HG02970 (cell line): Measurements from ENCODE around the gene APLP1.
"Not testable (repeated sequence)": the region's sequence is repeated elsewhere in the genome, so short reads cannot be mapped to it uniquely, and the experiment has no call there.

ENCODE experiments used
- ATAC-seq: cut with Tn5 transposase; IDR thresholded peaks from one replicate; pipeline ENCODE4 v1.9.1; 2021; ENCODE audit warnings: mild to moderate bottlenecking, moderate library complexity, moderate number of reproducible peaks; ENCODE audit not compliant: unreplicated experiment, low FRiP score

Gene APLP1

DNA sequence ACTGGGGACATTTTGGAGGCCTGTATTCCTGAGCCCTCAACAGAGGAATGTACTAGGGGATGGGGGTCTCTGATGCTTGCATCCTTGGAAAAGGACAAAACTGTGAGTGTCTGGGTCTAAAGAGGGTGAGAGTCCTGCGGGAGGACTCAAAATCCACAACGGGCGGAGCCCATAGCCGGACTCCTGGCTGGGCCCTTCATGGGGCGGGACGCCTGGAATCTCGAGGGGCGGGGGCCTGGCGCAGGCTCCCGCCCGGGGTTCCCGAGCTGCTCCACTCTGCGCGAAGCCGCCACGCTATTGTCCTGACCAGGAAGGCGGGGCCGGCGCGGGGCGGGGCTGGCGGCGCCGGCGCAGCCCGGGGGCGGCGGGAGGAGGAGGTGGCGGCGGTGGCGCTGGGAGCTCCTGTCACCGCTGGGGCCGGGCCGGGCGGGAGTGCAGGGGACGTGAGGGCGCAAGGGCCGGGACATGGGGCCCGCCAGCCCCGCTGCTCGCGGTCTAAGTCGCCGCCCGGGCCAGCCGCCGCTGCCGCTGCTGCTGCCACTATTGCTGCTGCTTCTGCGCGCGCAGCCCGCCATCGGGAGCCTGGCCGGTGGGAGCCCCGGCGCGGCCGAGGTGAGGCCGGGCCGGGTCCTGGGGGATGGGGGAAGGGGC, at the start of gene APLP1:
Gene APLP1, plus strand, starts transcription at position 403 of the 651 bp plus-strand sequence. Its CDS starts 63 bp downstream, at position 466.
- ATAC-seq: no peak

DNA sequence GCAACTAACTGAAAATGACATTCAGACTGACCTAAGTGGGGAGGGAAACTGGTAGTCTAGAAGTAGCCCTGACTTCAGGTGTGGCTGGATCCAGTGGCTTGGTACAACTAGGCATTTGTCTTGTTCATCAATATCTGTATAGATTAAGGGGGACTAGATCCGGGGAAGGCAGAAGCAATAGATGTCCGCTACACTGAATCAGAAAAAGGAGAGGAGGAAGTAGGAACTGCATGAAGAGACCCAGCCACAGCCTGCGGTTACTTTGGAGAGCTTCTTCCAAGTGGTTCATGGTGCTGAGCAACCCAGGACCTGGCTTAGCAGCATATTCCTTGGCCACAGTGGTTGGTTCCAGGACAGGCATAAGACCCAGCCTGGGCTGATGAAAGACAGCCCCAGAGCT, 45.8 kb upstream of the APLP1 start:
- ATAC-seq: no peak

DNA sequence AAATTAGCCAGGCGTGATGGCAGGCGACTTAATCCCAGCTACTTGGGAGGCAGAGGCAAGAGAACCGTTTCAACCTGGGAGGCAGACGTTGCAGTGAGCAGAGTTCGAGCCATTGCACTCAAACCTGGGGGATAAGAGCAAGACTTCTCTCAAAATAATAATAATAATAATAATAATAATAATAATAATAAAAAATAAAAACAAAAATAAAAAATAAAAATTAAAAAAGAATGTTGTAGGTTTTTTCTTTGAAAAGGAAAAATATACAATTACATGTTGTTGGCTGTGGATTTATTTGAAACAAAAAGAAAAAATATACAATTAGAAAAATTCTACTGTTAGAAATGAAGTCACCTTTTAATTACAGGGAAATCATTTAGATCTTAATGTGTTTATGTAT, 44.2 kb upstream of the APLP1 start:
- no peak for ATAC-seq

DNA sequence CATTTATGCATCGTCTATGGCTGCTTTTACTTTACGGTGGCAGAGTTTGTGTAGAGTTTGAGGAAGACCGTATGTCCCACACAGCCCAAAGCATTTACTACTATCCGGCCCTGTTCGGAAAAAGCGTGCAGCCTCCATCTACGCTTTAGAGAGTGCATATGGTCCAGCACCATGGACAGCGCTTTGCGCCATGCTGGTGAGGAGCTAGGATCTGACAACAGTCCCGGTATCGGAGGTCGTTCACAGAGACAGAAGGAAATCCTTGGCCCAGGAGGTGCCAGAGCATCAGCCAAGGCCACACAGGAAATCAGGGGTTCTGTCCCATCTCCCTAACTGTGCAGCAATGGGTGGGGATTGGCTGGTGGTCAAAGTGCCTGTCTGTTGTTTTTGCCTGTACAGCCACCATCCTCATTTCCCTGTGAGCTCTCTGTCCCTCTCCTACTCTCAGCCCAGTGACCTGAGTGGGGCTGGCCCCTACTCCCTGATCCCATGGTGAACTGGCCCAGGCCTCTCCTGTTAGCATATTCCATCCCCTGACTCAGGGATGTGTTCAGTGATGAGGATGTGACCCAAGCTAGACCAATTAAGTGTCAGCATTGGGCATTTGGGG, 39.6 kb upstream of the APLP1 start:
- ATAC-seq: no peak

GRCh38 chr19:35830986-35831385, 37.4 kb upstream of the APLP1 start:
- no peak for ATAC-seq

DNA sequence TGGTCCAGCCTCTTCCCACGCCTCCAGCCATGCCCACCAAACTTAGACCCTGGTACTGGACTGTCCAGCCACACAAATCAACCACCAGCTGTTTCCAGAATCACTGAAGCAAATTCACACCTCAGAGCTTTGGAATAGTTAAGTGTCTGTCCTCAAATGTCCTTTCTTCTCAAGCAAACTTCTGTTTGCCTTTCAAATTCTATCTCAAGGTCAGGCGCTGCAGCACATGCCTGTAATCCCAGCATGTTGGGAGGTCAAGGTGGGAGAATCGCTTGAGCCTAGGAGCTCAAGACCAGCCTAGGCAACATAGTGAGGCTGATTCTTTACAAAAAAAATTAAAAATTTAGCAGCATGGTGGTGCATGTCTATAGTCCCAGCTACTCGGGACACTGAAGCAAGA, 36.3 kb upstream of the APLP1 start:
- no peak for ATAC-seq

GRCh38 chr19:35833972-35834371, 34.4 kb upstream of the APLP1 start:
- no peak for ATAC-seq

DNA sequence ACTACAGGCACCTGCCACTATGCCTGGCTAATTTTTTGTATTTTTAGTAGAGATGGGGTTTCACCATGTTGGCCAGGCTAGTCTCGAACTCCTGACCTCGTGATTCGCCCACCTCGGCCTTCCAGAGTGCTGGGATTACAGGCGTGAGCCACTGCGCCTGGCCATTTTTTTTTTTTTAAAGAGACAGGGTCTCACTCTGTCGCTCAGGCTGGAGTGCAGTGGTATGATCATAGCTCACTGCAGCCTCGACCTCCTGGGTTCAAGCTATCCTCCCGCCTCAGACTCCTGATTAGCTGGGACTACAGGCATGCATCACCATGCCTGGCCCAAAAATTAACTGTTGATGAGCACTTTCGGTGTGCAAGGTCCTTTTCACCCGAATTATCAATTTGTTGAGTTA, 32.3 kb upstream of the APLP1 start:
- ATAC-seq: not testable (repeated sequence)

DNA sequence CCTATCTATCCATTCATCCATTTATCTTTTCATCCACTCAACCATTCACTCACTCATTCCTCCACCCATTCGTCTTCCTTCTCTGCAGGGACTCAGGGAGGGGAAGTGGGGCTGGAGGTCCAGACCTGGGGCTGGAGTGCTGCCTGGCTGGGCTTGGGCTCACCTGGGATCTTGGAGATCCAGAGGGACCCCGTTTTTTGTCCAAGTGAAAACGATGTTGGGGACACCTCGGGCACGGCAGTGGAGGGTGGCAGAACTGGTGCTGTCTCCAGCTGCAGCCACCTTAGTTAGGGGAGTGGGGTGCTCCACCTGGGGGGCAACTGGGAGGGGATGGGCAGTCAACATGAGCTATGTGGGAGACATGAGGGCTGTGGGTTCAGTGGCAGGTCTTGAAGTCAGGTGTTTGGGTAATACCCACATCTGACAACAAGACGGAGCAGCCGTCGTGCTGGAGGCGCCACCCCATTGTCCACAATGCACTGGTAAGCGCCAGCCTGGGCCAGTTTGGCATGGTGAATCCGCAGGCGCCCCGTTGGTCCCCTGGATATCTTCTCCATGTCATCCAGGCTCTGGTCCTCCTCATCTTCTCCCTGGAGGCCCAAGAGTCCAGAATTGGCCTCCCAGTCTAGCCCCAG, 26.3 kb upstream of the APLP1 start:
- ATAC-seq: no peak

GRCh38 chr19:35842666-35843272, 25.6 kb upstream of the APLP1 start:
- no peak for ATAC-seq

DNA sequence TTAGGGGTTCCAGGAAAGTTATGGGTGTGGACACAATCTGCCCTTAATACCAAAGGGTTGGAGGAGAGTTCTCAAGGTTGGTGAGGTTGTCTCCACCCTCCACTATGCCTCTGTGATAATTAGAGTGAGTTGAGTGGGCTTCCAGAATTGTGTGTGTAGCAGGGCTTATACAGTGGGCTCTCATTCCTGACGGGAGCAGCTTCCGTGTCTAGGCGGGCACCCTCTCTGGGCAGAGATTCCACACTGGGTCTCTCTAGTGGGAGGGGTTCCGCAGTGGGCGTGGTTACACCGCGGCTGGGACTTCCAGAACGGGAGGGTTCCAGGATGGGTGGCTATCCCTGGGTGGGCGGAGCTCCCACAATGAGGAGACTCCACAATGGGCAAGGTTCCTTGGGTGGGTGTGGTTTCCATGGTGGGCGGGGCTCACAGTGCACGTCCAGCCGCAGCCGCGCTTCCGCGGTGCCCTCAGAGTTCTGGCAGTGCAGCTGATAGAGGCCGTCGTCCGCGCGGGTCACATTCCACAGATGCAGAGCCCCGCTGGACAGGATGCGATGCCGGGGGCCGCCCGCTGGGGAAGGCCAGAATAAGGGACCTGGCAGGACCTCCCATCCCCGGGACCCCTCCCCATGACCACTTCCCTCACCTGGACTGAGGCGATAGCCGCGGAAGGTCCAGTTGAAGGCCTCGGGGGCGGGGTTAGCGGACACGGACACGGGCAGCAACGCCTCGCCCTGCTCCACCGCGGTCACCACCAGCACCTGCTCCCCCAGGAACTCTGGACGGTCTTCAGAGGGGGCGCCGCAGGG, 24.5 kb upstream of the APLP1 start:
- no peak for ATAC-seq

DNA sequence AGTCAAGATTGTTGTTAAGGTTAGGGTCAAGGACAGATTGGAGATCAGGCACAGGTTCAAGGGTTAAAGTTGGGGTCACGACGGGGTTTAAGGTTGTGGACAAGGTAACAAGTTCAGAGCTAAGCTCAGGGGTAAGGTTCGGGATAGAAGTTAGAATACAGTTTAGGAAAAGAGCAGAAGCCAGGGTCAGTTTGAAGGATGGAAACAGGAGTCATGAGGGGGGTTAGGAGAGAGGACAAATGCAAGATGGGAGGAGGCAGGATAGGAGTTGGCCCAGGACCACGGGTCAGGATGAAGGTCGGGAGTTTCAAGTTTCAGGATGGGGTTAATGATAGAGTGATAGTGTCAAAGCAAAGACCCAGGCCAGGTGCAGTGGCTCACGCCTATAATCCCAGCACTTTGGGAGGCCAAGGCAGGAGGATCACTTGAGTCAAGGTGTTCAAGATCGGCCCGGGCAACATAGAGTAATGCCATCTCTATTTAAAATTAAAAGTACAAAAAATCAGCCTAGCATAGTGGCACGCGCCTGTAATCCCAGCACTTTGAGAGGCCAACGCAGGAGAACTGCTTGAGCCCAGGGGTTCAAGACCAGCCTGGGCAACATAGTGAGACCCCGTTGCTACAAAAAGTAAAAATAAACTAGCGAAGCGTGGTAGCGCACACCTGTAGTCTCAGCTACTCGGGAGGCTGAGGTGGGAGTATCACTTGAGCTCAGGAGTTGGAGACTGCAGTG, 23.7 kb upstream of the APLP1 start:
- no peak for ATAC-seq

- no peak for ATAC-seq
Measured at GRCh38 chr19:35845215-35846037, 22.9 kb upstream of the APLP1 start.

- ATAC-seq: no peak
Measured at GRCh38 chr19:35846038-35846668, 22.2 kb upstream of the APLP1 start.

DNA sequence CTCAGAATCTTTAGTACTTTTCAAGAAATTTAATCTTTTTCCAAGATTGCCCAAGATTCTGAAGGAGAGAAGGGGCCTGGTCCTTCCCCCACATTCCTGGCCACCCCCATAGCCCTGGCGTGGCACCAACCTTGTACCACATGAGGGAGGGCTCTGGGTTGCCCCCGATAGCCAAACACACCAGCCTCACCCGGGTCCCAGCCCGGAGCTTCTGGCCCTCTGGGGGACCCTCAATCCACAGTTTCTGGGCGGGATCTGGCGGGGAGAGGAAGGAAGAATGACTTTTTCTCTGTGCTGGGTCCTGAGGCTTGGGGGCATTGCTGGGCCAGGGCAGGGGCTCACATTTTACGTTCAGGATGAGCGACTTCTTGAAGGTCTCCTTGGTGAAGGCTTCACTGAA, 20.5 kb upstream of the APLP1 start:
- ATAC-seq: no peak

GRCh38 chr19:35848486-35848885, 19.9 kb upstream of the APLP1 start:
- ATAC-seq: no peak

GRCh38 chr19:35848919-35849505, 19.4 kb upstream of the APLP1 start:
- no peak for ATAC-seq

DNA sequence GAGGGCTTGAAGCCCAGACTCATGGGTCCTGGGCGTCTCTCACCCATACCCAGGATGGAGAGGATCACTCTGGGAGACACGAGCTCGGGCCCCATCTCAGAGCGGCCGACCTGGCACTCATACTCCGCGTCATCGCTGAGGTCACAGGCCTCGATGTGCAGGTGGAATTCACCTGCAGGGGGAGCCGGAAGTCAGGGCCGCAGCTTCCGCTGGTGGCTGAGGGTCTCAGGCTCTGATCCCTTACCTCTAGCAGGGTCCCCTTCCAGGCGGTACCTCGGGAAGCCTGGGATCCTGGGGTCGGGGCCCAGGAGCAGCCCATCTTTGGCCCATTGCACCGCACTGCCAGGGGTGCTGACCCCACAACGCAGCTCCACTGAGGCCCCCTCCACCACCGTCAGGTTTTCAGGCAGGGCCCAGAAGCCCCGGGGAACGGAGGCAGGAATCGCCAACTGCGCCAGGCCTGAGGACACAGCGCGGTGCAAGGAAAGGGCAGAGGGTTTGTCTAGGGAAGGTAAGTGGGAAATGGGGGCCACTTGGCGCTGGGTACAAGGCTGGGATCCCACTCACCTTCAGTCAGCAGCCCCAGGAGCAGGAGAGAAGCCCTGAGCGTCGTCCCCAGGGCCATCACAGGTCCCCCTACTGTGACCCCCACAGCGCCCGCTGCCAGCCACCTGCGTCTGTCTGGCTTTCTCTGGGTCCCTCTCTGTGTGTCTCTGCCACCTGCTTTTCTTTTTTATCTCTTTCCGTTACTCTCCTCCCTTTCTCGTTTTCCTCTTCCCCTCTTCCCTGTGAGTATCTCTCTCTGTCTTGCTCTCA, 17.0 kb upstream of the APLP1 start:
- no peak for ATAC-seq
